ENCODE data around the gene CAMTA1.

The CAMTA1 gene

DNA sequence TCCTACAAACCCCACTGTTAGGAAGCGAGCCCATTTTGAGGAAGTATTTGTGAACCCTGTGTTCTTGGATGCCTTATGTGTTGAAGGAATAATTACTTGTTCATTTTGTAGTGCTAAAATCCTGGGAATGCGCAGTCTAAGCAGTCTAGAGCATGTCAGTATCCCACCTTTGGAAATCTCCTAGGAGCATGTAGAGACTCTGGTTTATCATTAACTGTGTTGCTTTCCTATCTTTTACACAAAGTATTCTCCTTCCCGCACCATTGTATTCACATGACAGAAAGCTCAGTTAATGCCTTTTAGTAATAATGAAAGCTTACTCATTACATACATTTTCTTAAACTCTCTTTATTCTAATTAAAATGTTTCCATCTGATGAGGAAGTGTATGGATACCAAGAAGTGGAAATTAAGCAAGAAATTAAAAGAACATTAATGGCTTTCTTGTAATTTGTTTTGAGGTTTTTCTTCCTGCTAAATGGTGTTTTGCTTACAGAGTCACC, 99.4 kb downstream of the CAMTA1 start:
- peak; percentile 8 for DNase-seq

DNA sequence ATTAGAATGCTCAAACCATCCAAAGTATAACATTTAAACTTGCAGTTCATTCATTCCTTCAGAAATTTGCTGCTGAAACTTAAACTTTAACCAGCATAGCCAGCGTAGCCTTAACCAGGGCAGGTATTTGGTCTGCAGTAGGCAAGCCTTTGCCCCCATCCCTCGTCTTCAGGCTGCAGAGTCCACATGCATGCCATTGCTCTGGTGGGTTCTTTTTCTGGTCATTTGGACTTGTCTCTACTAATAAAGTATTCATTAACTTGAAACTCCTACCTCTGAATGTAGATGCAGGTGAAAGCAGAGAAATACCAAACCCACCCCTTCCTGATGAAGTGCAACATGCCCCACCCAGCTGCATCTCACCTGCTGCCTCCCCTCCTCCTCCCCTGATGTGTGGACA, 100.2 kb downstream of the CAMTA1 start:
- DNase-seq = no peak

DNA sequence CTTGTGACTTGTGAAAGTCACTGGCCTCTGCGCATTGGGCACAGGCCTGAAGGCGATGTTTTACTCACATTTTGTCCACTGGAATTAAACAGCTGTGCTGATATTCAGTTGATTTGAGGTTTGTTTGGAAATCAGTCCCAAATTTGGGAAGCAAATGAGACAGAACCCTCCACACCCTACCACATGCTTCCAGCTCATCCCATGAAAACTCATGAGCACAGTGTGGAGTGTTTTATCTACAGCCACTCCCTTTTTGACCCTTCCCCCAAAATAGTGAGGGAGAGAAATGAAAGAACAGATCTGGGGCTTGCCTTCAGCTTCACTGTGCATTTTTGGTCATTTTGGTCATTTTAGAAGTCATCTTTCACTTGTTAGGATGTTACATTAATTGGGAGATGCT, 101.3 kb downstream of the CAMTA1 start:
- no peak for DNase-seq

- no peak for DNase-seq
These were observed 103.0 kb downstream of the CAMTA1 start for GRCh38 chr1:6888268-6888667.

- DNase-seq = no peak
These were observed 103.6 kb downstream of the CAMTA1 start for GRCh38 chr1:6888870-6889269.

DNA sequence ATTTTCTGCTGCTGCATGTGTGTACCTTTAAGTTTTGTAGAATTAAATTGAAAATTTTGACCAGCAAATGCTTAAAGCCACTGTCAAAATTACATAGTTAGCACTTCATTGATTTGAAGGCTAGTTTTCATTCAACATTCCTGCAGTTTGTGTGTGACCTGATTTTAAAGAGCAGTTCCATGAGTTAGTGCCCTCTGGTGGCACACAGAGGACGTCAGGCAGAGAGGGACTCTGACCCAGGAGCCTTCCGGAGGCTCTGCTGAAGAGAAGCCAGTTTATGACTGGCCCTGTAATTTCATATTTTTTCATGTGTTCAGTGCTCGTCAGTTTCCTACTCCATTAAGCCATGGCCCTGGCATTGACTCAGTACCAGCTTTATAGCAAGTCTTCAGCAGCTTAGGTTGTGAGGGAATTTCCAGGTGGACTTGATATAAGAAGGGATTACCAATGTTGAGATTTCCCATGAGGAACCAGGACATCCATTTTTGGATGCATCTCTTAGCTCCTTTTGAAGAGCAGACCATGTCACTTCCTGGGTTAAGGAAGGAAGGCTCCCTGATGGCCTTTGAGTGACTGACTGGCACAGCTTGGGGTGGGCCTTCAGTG, 104.7 kb downstream of the CAMTA1 start:
- DNase-seq = peak; percentile 34

DNA sequence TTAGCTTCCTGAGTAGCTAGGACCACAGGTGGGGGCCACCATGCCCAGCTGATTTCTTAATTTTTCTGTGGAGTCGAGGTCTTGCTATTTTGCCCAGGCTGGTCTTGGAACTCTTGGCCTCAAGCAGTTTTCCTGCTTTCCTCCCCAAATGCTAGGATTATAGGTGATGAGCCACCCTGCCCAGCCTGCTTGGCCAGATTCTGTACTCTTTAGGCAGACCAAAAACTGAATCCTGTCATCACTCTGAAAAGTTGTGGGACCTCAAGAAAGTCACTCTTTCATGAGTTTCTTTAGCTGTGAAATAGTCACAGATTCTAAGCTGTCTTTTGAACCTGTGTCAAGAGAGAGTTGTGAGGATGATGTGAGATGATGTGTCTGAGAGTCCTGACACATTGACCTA, 105.4 kb downstream of the CAMTA1 start:
- DNase-seq = no peak

DNA sequence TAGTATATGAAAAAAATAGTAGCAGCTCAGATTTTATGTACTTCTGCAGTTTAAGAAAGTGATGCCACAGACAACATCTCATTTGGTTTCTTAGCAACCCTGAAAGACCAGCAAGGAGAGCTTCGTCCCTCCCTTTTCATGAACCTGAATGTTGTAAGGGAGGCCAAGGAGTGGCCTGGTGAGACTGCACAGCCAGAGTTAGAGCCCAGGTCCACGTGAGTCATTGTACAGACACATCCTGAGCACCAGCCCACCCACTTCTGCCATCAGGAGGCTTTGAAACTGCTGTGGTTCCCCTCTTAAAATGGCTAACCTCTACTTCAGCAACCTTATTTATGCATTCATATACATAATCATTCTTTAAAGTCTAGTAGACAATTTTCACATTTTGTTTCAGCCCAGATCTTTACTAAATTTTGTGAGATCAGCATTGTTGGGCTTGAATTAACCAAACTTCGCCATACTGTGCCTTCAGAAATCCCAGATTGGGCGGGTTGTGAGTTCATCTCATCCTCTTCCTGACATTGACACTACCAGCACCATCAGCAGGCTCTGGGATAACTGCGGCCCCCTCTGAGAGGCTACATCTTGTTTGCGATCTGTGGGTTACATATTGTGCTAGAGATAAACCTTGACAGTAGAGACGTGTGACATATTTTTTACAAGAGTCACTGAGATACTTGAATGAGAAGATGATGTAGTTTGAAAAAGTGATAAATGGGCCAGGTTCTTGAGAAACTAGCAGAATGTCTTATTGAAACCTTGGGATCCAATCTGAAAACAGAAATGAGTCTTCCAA, 106.7 kb downstream of the CAMTA1 start:
- DNase-seq = no peak

GRCh38 chr1:6893388-6893787, 108.1 kb downstream of the CAMTA1 start:
- DNase-seq = no peak

GRCh38 chr1:6897138-6897537, 111.9 kb downstream of the CAMTA1 start:
- no peak for DNase-seq

GRCh38 chr1:6898974-6899539, 113.8 kb downstream of the CAMTA1 start:
- DNase-seq = peak; percentile 15

DNA sequence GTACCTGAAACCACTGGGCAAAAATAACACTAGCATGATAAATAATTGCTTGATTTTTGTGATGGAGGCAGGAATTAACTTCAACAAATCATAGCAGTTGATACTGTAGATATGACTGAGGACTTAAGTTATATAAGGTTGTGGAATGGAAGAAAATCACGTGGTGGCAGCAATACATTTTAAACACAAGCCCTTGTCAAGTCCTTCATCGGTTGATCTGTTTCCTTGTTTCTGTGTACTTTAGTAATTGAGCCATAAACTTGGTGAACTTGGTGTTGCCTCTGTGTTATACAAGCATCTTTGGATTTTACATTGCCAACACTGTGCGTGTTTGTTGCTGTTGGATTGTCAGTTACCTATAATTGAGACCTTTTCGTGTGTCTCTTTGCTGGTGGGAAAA, 114.4 kb downstream of the CAMTA1 start:
- DNase-seq = no peak

DNA sequence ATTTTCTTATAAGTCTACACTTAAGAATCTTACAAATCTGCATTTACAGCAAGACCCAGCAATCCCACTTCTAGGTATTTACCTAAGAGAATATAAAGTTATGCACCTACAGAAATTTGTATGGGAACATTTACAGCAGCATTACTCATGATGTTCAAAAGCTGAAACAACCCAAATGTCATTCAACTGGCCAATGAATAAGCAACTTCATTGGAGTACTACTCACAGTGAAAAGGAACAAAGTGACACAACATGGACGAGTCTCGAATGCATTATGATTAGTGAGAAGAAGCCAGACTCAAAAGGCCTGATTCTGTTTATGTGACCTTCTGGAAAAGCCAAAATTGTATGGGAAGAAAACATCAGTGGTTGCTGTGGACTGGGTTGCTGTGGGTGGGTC, 116.9 kb downstream of the CAMTA1 start:
- DNase-seq = no peak

- no peak for DNase-seq
These were observed 119.4 kb downstream of the CAMTA1 start for GRCh38 chr1:6904476-6905170.

GRCh38 chr1:6905331-6905730, 120.1 kb downstream of the CAMTA1 start:
- no peak for DNase-seq

DNA sequence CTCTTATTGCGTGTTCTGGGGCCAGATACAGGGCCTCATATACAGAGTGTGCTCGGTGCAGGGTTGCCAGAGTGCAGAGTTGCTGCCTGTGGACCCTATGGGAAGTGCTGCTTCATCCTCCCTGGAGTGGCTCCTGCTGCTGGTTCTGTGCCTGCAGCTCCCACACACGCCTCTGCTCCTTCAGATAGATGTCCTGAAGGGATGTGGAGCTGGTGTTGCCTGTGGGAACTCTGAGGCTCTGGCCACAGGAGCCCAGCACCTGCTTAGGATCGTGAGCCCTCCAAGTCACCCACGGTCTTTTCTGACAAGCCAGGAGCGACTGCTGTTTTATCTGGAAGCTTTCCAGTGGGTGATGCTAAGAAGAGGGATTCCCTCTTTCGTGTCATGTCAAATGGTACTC, 120.5 kb downstream of the CAMTA1 start:
- no peak for DNase-seq

DNA sequence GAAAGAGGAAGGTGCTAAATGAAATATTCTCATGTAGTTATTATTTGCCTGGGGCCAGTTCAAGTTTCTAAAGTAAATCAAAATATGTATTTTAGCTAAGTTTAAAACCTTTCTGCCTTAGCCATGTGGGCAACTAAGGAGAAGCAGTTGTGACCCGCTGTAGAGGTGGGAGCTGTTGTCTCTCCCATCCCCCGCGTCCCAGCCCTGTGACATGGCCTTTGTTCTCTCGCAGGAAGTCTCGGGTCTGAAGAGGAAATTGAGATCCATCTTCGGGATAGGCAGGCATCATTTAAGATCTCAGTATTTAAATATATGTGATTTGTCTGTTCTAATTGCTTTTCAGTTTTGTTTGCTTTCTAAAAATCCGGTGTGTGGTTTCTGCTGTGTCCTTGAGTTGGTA, 121.5 kb downstream of the CAMTA1 start:
- peak; percentile 35 for DNase-seq

- DNase-seq = no peak
These were observed 121.9 kb downstream of the CAMTA1 start for GRCh38 chr1:6907201-6907600.

- DNase-seq = no peak
These were observed 122.6 kb downstream of the CAMTA1 start for GRCh38 chr1:6907676-6908434.

GRCh38 chr1:6909401-6909800, 124.1 kb downstream of the CAMTA1 start:
- DNase-seq = no peak

GRCh38 chr1:6909857-6910256, 124.6 kb downstream of the CAMTA1 start:
- DNase-seq = no peak

DNA sequence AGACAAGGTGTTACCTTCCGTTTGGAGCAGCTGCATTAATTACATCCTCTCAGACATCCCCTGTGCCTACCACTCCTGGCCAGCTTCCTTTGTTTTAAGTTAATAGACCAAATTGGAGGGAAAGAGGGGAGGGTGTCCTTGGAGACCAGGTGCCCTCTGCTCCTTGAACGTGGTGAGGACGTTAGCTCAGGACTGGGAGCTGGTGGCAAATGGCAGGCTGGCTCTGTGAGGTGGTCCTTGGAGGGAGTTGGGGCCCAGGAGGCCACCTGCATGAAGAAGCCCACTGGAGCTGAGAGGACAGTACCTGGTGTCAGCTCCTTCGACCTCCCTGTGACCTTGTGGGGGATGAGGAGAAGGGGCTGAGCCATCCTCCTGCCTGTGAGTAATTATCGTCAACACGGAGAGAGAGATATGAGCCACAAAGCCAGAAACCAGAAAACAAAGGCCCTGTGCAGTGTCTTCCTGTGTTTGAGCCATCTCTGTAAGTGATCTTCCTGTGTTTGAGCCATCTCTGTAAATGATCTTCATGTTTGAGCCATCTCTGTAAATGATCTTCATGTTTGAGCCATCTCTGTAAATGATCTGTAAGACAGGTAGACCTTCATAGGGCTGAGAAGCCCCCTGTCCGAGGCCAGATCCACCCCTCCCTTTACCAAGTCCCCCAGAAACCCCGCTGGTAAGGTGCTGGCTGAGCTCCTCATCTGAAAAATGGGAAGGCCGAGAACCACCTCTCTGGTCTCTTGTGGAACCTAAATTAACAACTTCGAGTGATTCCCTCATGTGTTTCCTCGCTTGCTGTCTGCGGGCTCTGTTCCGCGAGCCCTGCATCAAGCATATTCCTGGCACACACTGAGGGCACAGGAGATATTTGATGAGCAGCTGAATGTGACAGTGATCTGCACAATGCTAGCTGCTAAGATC, 126.0 kb downstream of the CAMTA1 start:
- no peak for DNase-seq

Measured in MV-4-11 (cell line).